H1 (cell line): Measurements from ENCODE around the gene PMM1. TPM values are rescaled to one million over a fixed set of nuclear protein-coding genes. Genes with fewer than 3 reads are reported as not detected.

Experiments
- CTCF ChIA-PET: fragments of 300-600 bp; sonication (Branson Sonifier 250); formaldehyde crosslinking; loops from one replicate; lab custom pipeline; 2021; ENCODE audit not compliant: partially characterized antibody; lab: Charles Lee
- POLR2A ChIA-PET: fragments of 300-600 bp; sonication (Branson Sonifier 250); formaldehyde crosslinking; loops from one replicate; lab custom pipeline; 2021; ENCODE audit warnings: inconsistent platforms; ENCODE audit not compliant: partially characterized antibody; lab: Charles Lee
- DNase-seq, 2 experiments: peaks; one replicate each; pipeline versions ENCODE4 v3.0.0 to v3.0.0-alpha.2; 2010 to 2022; ENCODE audit warnings: low spot score in 2 of 2, low read depth in 1 of 2, mixed read lengths in 1 of 2
- FAIRE-seq: peaks from 2 replicates; lab custom pipeline; 2011; peaks lifted over from hg19 to GRCh38; lab: Jason Lieb, UNC
- H2AFZ ChIP-seq: 2 replicates; pipeline ENCODE4 v1.8.1; 2012; ENCODE audit warnings: low read length, inconsistent platforms
- H2AK5ac ChIP-seq: 2 replicates; pipeline ENCODE4 v1.6.1; 2013; ENCODE audit warnings: low read depth, low read length
- H2BK120ac ChIP-seq: replicated peaks from 2 replicates; pipeline ENCODE3; 2013; ENCODE audit warnings: low read depth, low read length, inconsistent platforms
- H2BK12ac ChIP-seq: 2 replicates; pipeline ENCODE4 v1.6.1; 2013; ENCODE audit warnings: low read depth, low read length
- H2BK15ac ChIP-seq: 2 replicates; pipeline ENCODE4 v1.6.1; 2013; ENCODE audit warnings: low read length
- H2BK20ac ChIP-seq: 2 replicates; pipeline ENCODE4 v1.6.1; 2013; ENCODE audit warnings: low read length
- H2BK5ac ChIP-seq: 2 replicates; pipeline ENCODE4 v1.6.1; 2013; ENCODE audit warnings: low read depth, low read length
- H3K14ac ChIP-seq: 2 replicates; pipeline ENCODE4 v1.6.1; 2013; ENCODE audit warnings: inconsistent platforms; ENCODE audit not compliant: insufficient read length
- H3K18ac ChIP-seq: 2 replicates; pipeline ENCODE4 v1.6.1; 2013; ENCODE audit warnings: low read length; ENCODE audit errors: extremely low read depth
- H3K23ac ChIP-seq: 2 replicates; pipeline ENCODE4 v1.6.1; 2013; ENCODE audit warnings: inconsistent platforms; ENCODE audit not compliant: insufficient read length
- H3K23me2 ChIP-seq: 2 replicates; pipeline ENCODE4 v1.6.1; 2013; ENCODE audit warnings: low read depth, low read length
- H3K27ac ChIP-seq: 2 replicates; pipeline ENCODE4 v1.6.1; 2011; ENCODE audit warnings: low read depth, low read length, inconsistent platforms
- H3K27me3 ChIP-seq, 4 experiments: replicated peaks in 1 of 4; 1 replicate in 1 of 4; 2 replicates in 3 of 4; pipeline versions ENCODE4 v1.6.1 to v1.8.1; 2011 to 2013; ENCODE audit warnings: low read length in 3 of 4, mild to moderate bottlenecking in 3 of 4, inconsistent platforms in 2 of 4, mixed read lengths in 2 of 4, moderate library complexity in 1 of 4; ENCODE audit not compliant: control insufficient read depth in 3 of 4, insufficient read depth in 3 of 4; ENCODE audit errors: extremely low read depth in 1 of 4
- H3K36me3 ChIP-seq, 4 experiments: 2 replicates each; pipeline versions ENCODE4 v1.6.1 to v1.8.1; 2011 to 2013; ENCODE audit warnings: mild to moderate bottlenecking in 4 of 4, low read length in 3 of 4, moderate library complexity in 2 of 4, control low read depth in 1 of 4, inconsistent platforms in 1 of 4; ENCODE audit not compliant: insufficient read depth in 4 of 4, control insufficient read depth in 2 of 4
- H3K4ac ChIP-seq: replicated peaks from 2 replicates; pipeline ENCODE3; 2013; ENCODE audit warnings: low read length, low read depth, mixed read lengths, inconsistent platforms; ENCODE audit not compliant: insufficient read length
- H3K4me1 ChIP-seq, 4 experiments: replicated peaks in 1 of 4; 1 replicate in 1 of 4; 2 replicates in 3 of 4; pipeline versions ENCODE4 v1.6.1 to v1.8.1; 2011 to 2013; ENCODE audit warnings: low read length in 3 of 4, inconsistent platforms in 2 of 4, mixed read lengths in 1 of 4; ENCODE audit not compliant: insufficient read depth in 4 of 4, control insufficient read depth in 3 of 4
- H3K4me2 ChIP-seq, 2 experiments: 2 replicates each; pipeline versions ENCODE4 v1.6.1 to v1.8.1; 2011 to 2013; ENCODE audit warnings: low read depth in 2 of 2, low read length in 2 of 2, control low read depth in 1 of 2, inconsistent platforms in 1 of 2, mild to moderate bottlenecking in 1 of 2; ENCODE audit not compliant: insufficient read depth in 1 of 2
- H3K4me3 ChIP-seq, 4 experiments: fragments of 200-600, 300-600 bp in 1 of 4; sonication (generic), shearing (Covaris generic), sonication (Bioruptor Twin) in 1 of 4; 2 replicates each; pipeline versions ENCODE4 v1.5.1 to v1.8.1; 2011 to 2016; ENCODE audit warnings: low read length in 4 of 4, low read depth in 3 of 4, control low read depth in 2 of 4, inconsistent platforms in 2 of 4, mild to moderate bottlenecking in 2 of 4, mixed read lengths in 1 of 4, moderate library complexity in 1 of 4; ENCODE audit not compliant: insufficient read depth in 2 of 4; ENCODE audit errors: extremely low read depth in 1 of 4
- H3K56ac ChIP-seq: replicated peaks from 2 replicates; pipeline ENCODE3; 2013; ENCODE audit warnings: low read depth, mild to moderate bottlenecking, mixed read lengths, low read length, inconsistent platforms; ENCODE audit not compliant: insufficient read length
- H3K79me1 ChIP-seq: 2 replicates; pipeline ENCODE4 v1.6.1; 2013; ENCODE audit warnings: low read depth, low read length, control low read depth
- H3K79me2 ChIP-seq, 2 experiments: 2 replicates each; pipeline versions ENCODE4 v1.6.1 to v1.8.1; 2012 to 2013; ENCODE audit warnings: low read length in 2 of 2, mild to moderate bottlenecking in 2 of 2, inconsistent platforms in 1 of 2; ENCODE audit not compliant: insufficient read depth in 2 of 2, control insufficient read depth in 1 of 2
- H3K9ac ChIP-seq, 4 experiments: replicated peaks in 1 of 4; 1 replicate in 1 of 4; 2 replicates in 3 of 4; pipeline versions ENCODE4 v1.6.1 to v1.8.1; 2011 to 2013; ENCODE audit warnings: low read depth in 3 of 4, low read length in 3 of 4, control low read depth in 2 of 4, mild to moderate bottlenecking in 2 of 4, moderate library complexity in 2 of 4, inconsistent platforms in 1 of 4; ENCODE audit errors: extremely low read depth in 1 of 4
- H3K9me3 ChIP-seq, 2 experiments: 2 replicates each; pipeline versions ENCODE4 v1.6.1 to v1.8.1; 2012 to 2013; ENCODE audit warnings: mild to moderate bottlenecking in 2 of 2, moderate library complexity in 2 of 2, control low read depth in 1 of 2, inconsistent platforms in 1 of 2, low read depth in 1 of 2, low read length in 1 of 2, mixed read lengths in 1 of 2; ENCODE audit not compliant: insufficient read depth in 2 of 2
- H4K20me1 ChIP-seq, 2 experiments: replicated peaks in 1 of 2; 2 replicates each; pipeline versions ENCODE3 to v1.8.1; 2011 to 2013; ENCODE audit warnings: inconsistent platforms in 2 of 2, low read length in 2 of 2, mild to moderate bottlenecking in 1 of 2; ENCODE audit not compliant: insufficient read depth in 2 of 2, control insufficient read depth in 1 of 2
- H4K5ac ChIP-seq: 2 replicates; pipeline ENCODE4 v1.6.1; 2013; ENCODE audit warnings: low read length, low read depth, mixed read lengths, inconsistent platforms; ENCODE audit not compliant: insufficient read length
- H4K8ac ChIP-seq: 2 replicates; pipeline ENCODE4 v1.8.0; 2013; ENCODE audit warnings: mild to moderate bottlenecking, moderate library complexity, low read length, inconsistent platforms; ENCODE audit not compliant: insufficient read depth; ENCODE audit errors: extremely low read depth
- H4K91ac ChIP-seq: replicated peaks from 2 replicates; pipeline ENCODE3; 2013; ENCODE audit warnings: low read length, mixed read lengths, inconsistent platforms; ENCODE audit not compliant: insufficient read length
- ATF2 ChIP-seq: IDR thresholded peaks from 2 replicates; pipeline ENCODE4 v1.6.1; 2012; ENCODE audit warnings: low read length, inconsistent platforms
- E2F6 ChIP-seq: IDR thresholded peaks from 2 replicates; pipeline ENCODE4 v1.6.1; 2012; ENCODE audit warnings: inconsistent platforms
- MAFK ChIP-seq: IDR thresholded peaks from 2 replicates; pipeline ENCODE4 v1.6.1; 2012; ENCODE audit warnings: low read depth, mild to moderate bottlenecking, improper control_type of control experiment, low read length
- POLR2A ChIP-seq, 2 experiments: IDR thresholded peaks; 1 replicate in 1 of 2; 2 replicates in 1 of 2; pipeline ENCODE4 v1.6.1; 2011; ENCODE audit warnings: low read depth in 2 of 2, low read length in 2 of 2, mild to moderate bottlenecking in 2 of 2; ENCODE audit errors: control extremely low read depth in 1 of 2
- RXRA ChIP-seq: IDR thresholded peaks from 2 replicates; pipeline ENCODE4 v1.6.1; 2011; ENCODE audit warnings: low read depth, mild to moderate bottlenecking, low read length, moderate library complexity; ENCODE audit not compliant: insufficient read depth
- SIX5 ChIP-seq: IDR thresholded peaks from 2 replicates; pipeline ENCODE4 v1.6.1; 2011; ENCODE audit warnings: mild to moderate bottlenecking, low read depth, low read length
- SP4 ChIP-seq: IDR thresholded peaks from 2 replicates; pipeline ENCODE4 v1.6.1; 2012; ENCODE audit warnings: low read length, inconsistent platforms
- SRF ChIP-seq: IDR thresholded peaks from 2 replicates; pipeline ENCODE4 v1.6.1; 2011; ENCODE audit warnings: mild to moderate bottlenecking, low read depth, low read length, moderate library complexity
- TBP ChIP-seq: IDR thresholded peaks from 2 replicates; pipeline ENCODE4 v1.6.1; 2011; ENCODE audit warnings: low read depth, low read length, improper control_type of control experiment
- USF2 ChIP-seq: IDR thresholded peaks from 2 replicates; pipeline ENCODE4 v1.6.1; 2011; ENCODE audit warnings: low read length, improper control_type of control experiment
- WGBS, 2 experiments: shearing (Covaris generic) in 1 of 2; methylation state at CpG; one replicate each; pipeline versions ENCODE4 v1.1.6 to v1.1.7; 2013 to 2015; ENCODE audit warnings: low lambda C conversion rate in 2 of 2, mixed read lengths in 2 of 2, inconsistent platforms in 1 of 2, low coverage in 1 of 2, missing lambda C conversion rate in 1 of 2; ENCODE audit not compliant: insufficient replicate concordance in 2 of 2, insufficient coverage in 1 of 2, insufficient read length in 1 of 2; ENCODE audit errors: extremely low coverage in 1 of 2, missing lambda C conversion rate in 1 of 2; 5-methylcytosine and 5-hydroxymethylcytosine counted together
- polyA plus RNA-seq, 7 experiments: library from polyadenylated mRNA; depleted of rRNA in 3 of 7; stranded (reverse) in 5 of 7; unstranded in 2 of 7; fragments of >200 nt in 5 of 7; fragments of 200-250 nt in 2 of 7; gene quantifications; 1 replicate in 5 of 7; 2 replicates in 1 of 7; 4 replicates in 1 of 7; pipeline versions ENCODE4 v1.2.1 to v1.2.3, GENCODE V29; 2011 to 2013; ENCODE audit warnings: missing spikeins in 2 of 7, mixed read lengths in 2 of 7
- total RNA-seq: library from RNA; stranded (reverse); fragmentation: NEBNext Ultra II Directional; extraction: Animal tissue kit (Norgen Biotek cat#: 25700); gene quantifications from 2 replicates; pipeline ENCODE4 v1.2.1, GENCODE V29; 2021

PMM1 gene
- total and polyA plus RNA-seq, 2 of the 8 experiments (the other 6 are each of a cell fraction or from before 2014, with no cell fraction given) = 11.3 to 20.0 TPM

- no peaks in the 10 kb centered on the region for H3K79me1 ChIP-seq
- H2BK15ac ChIP-seq = no peak overlapping the region
- ChIA-PET POLR2A (interaction anchor here (0.7 to 3.2 kb wide), 9 partner anchors 11 to 116 kb away, joined by 3 to 12 read pairs (median 4); partner anchors contain the start of genes PMM1 and TOB2), CTCF (interaction anchor here (0.9 to 16.1 kb wide), 6 partner anchors 9 to 26 kb away, joined by 3 to 169 read pairs (median 4); partner anchors contain the start of gene POLR3H)
- no peaks in the 10 kb centered on the region for H3K79me2 ChIP-seq
- no peaks in the 10 kb centered on the region for H4K20me1 ChIP-seq
- no peaks in the 10 kb centered on the region for H3K36me3 ChIP-seq
- no peak overlapping the region for H2BK20ac ChIP-seq
- 88% methylated on average over 4 of the region's 4 CpGs; no CpG with 5 or more reads in 1 of the 2 experiments for WGBS, 2 experiments
- H4K8ac ChIP-seq = peak overlapping the region; percentile 28; the same call in 1 of the 2 replicates
- H3K14ac ChIP-seq = no peak overlapping the region
- peak overlapping the region in 1 of 2 experiments; percentile 41; a peak in 1 of 4 replicates for H3K4me2 ChIP-seq
- no peak overlapping the region for H3K4ac ChIP-seq
- H3K4me1 ChIP-seq = peaks cover 4 to 32% (median 21%) of the 10 kb centered on the region in 4 experiments
- no peak overlapping the region for H3K4me3 ChIP-seq
- 0 out of 2 replicates have a peak overlapping the region, but pooled peaks have one; percentile 44 for H2BK12ac ChIP-seq
- H4K91ac ChIP-seq = no peak overlapping the region
- FAIRE-seq = no peak
- peaks cover 6% of the 10 kb centered on the region; the same call in 1 of the 2 replicates for H3K23me2 ChIP-seq
- H3K27ac ChIP-seq = no peak overlapping the region
- no peaks in the 10 kb centered on the region for H3K9me3 ChIP-seq
- H3K23ac ChIP-seq = no peak overlapping the region
- H3K18ac ChIP-seq = no peak overlapping the region
- peak overlapping the region; percentile 44; the same call in 1 of the 2 replicates for H2BK5ac ChIP-seq
- H2BK120ac ChIP-seq = no peak overlapping the region
- no peak overlapping the region for H2AFZ ChIP-seq
- no peak overlapping the region for H3K56ac ChIP-seq
- H3K27me3 ChIP-seq = 0 out of 7 replicates have a peak, but pooled peaks cover 0 to 2% (median 0%) of the 10 kb centered on the region in 4 experiments
- no peak overlapping the region for H3K9ac ChIP-seq
- H4K5ac ChIP-seq = no peak overlapping the region
- DNase-seq = no peak
- 0 out of 2 replicates have a peak overlapping the region, but pooled peaks have one; percentile 6 for H2AK5ac ChIP-seq
- TF ChIP-seq MAFK (no peak), E2F6 (no peak), SP4 (no peak), SRF (no peak), RXRA (no peak), POLR2A (IDR thresholded peaks at IDR 0.05; ENCODE audit: control extremely low read depth in 1 of 2, low read depth in 2 of 2, low read length in 2 of 2) (no peak), TBP (no peak), ATF2 (no peak), USF2 (no peak), SIX5 (no peak)
Observed at GRCh38 chr22:41562461-41562860, 27.2 kb downstream of the PMM1 start.
